Sigmoid colon (tissue), 7 donors: ENCODE results near the gene MICAL2. TPM values are rescaled to one million over a fixed set of nuclear protein-coding genes. Genes with fewer than 3 reads are reported as not detected.

ENCODE experiments used
- DNase-seq: peaks from one replicate; pipeline ENCODE4 v3.0.0-alpha.2; 2019
- H3K27ac ChIP-seq, 4 donors: fragments of 200-600 bp; sonication (generic); one replicate each; pipeline ENCODE4 v1.5.1; 2016 to 2019; ENCODE audit warnings: mild to moderate bottlenecking in 1 of 4
- H3K27me3 ChIP-seq, 3 donors: fragments of 200-600 bp; sonication (generic); one replicate each; pipeline ENCODE4 v1.5.1; 2019; ENCODE audit warnings: mild to moderate bottlenecking in 1 of 3
- H3K36me3 ChIP-seq, 4 donors: fragments of 200-600 bp; sonication (generic); one replicate each; pipeline ENCODE4 v1.5.1; 2016 to 2019
- H3K4me1 ChIP-seq, 4 donors: fragments of 200-600 bp; sonication (generic); one replicate each; pipeline ENCODE4 v1.5.1; 2017 to 2019
- H3K4me3 ChIP-seq, 4 donors: fragments of 200-600 bp; sonication (generic); one replicate each; pipeline ENCODE4 v1.5.1; 2017 to 2019; ENCODE audit warnings: mild to moderate bottlenecking in 2 of 4, moderate library complexity in 1 of 4
- H3K9me3 ChIP-seq, 4 donors: fragments of 200-600 bp in 3 of 4; sonication (generic) in 3 of 4; one replicate each; pipeline versions ENCODE4 v1.5.1 to v1.6.1; 2013 to 2019
- CTCF ChIP-seq, 4 experiments: fragments of 450-650 bp in 3 of 4; fragments of 200-600 bp in 1 of 4; IDR thresholded peaks; one replicate each; pipeline ENCODE4 v1.5.1; 2016 to 2019; ENCODE audit warnings: antibody characterized with exemption in 4 of 4, mild to moderate bottlenecking in 3 of 4, moderate library complexity in 2 of 4
- EP300 ChIP-seq, 4 donors: sonication (generic); formaldehyde crosslinking; IDR thresholded peaks; one replicate each; pipeline ENCODE4 v1.6.1; 2017; ENCODE audit warnings: antibody characterized with exemption in 4 of 4
- POLR2A ChIP-seq, 2 donors: fragments of 450-650 bp; IDR thresholded peaks; one replicate each; pipeline ENCODE4 v1.6.1; 2016; ENCODE audit warnings: antibody characterized with exemption in 2 of 2, mild to moderate bottlenecking in 2 of 2, moderate library complexity in 2 of 2
- POLR2AphosphoS5 ChIP-seq, 4 donors: sonication (generic); formaldehyde crosslinking; IDR thresholded peaks; one replicate each; pipeline ENCODE4 v1.6.1; 2017; ENCODE audit warnings: antibody characterized with exemption in 4 of 4
- WGBS, 2 donors: extraction: QIAGEN DNeasy Blood & Tissue Kit; methylation state at CpG; one replicate each; pipeline ENCODE4 v1.1.7; 2013; 5-methylcytosine and 5-hydroxymethylcytosine counted together
- intact Hi-C: fragments of 100-400 bp; cut with DNase I; formaldehyde crosslinking; loops from one replicate; pipeline ENCODE4 v1.15.1; 2023
- polyA plus RNA-seq, 3 donors: library from polyadenylated mRNA; stranded (reverse); fragments of 200-250 nt; gene quantifications; one replicate each; pipeline ENCODE4 v1.2.3, GENCODE V29; 2013
- total RNA-seq, 4 donors: library from RNA; depleted of rRNA; stranded (reverse); fragments of >200 nt; gene quantifications; one replicate each; pipeline ENCODE4 v1.1.0, GENCODE V29; 2016
- donor health status: healthy with polysubstance abuse.
- donor health status: Bipolar disorder and iron deficiency.
- donor health status: healthy.

MICAL2 gene
- total and polyA plus RNA-seq, 7 donors: 36.6 to 145 (median 115) TPM

GRCh38 chr11:12270215-12270797 is 159.9 kb downstream of the MICAL2 start:
- DNase-seq: no peak
- TF ChIP-seq POLR2AphosphoS5 (IDR thresholded peaks at IDR 0.05) (peak in 1 of 4 donors; percentile 17), POLR2A (IDR thresholded peaks at IDR 0.05) (no peak)
- Histone ChIP-seq H3K27me3 (no peaks in the 10 kb centered on the region), H3K4me1 (peaks cover 0 to 32% (median 25%) of the 10 kb centered on the region in 4 donors), H3K36me3 (no peaks in the 10 kb centered on the region), H3K4me3 (no peak overlapping the region), H3K27ac (peak overlapping the region; percentile 57 to 83 (median 77)), H3K9me3 (no peaks in the 10 kb centered on the region)
- 68 to 84% methylated on average over 6 of the region's 6 CpGs for WGBS, 2 donors
- intact Hi-C loops: no loop called here

DNA sequence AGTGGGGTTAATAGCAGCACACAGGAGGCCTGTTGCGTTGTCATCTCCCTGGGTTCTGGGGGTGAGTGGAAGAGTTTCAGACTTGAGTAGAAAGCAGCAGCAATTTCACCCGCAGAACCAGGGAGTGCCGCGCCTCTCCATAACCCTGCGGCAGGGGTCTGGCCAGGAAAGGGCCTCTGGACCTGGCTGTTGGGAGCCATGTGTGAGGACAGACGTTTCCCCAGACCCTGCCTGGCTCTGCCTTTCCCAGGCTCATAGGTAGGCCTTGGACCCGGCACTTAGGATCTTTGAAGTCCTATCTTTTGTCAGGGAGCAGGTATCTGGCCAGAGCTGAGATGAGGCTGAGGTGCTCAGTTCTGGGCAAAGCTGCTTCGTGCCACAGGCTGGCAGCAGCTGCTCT is 160.4 kb downstream of the MICAL2 start:
- no peak for DNase-seq
- Histone ChIP-seq H3K36me3 (no peaks in the 10 kb centered on the region), H3K27ac (peak overlapping the region in 1 of 4 donors; percentile 78), H3K9me3 (no peaks in the 10 kb centered on the region), H3K27me3 (no peaks in the 10 kb centered on the region), H3K4me1 (peaks cover 0 to 32% (median 25%) of the 10 kb centered on the region in 4 donors), H3K4me3 (no peak overlapping the region)
- 86 to 87% methylated on average over 8 of the region's 8 CpGs for WGBS, 2 donors
- intact Hi-C loops: no loop called here
- TF ChIP-seq EP300 (IDR thresholded peaks at IDR 0.05): no peak
- no peak for TF ChIP-seq POLR2AphosphoS5 (IDR thresholded peaks at IDR 0.05)
- no peak for TF ChIP-seq CTCF (IDR thresholded peaks at IDR 0.05)
- no peak for TF ChIP-seq POLR2A (IDR thresholded peaks at IDR 0.05)

DNA sequence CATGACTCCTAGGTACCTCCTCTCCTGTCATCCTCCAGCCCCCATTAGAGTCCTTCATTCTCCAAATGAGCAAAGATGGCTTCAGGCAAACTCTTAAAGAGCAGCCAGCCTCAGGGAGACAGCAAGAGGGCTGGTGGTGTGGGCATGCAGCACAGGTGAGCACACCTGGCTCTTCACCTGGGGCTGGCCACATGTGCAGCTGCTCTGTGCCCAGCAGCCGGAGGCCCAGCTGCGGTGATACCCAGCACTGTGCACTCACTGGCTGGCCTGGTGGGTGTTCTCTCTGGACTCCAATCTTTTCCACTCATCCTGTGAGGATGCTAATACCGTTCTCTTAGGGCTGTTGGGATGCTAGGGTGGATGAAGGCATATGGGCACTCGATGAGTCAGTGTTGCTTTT is 160.9 kb downstream of the MICAL2 start:
- Histone ChIP-seq H3K9me3 (no peaks in the 10 kb centered on the region), H3K4me1 (peaks cover 0 to 32% (median 25%) of the 10 kb centered on the region in 4 donors), H3K36me3 (no peaks in the 10 kb centered on the region), H3K27ac (peak overlapping the region in 1 of 4 donors; percentile 78), H3K27me3 (no peaks in the 10 kb centered on the region), H3K4me3 (no peak overlapping the region)
- 71 to 81% methylated on average over 4 of the region's 4 CpGs for WGBS, 2 donors
- TF ChIP-seq POLR2AphosphoS5 (IDR thresholded peaks at IDR 0.05) (no peak), EP300 (IDR thresholded peaks at IDR 0.05) (no peak), CTCF (IDR thresholded peaks at IDR 0.05) (no peak), POLR2A (IDR thresholded peaks at IDR 0.05) (no peak)
- intact Hi-C loops: no loop called here
- no peak for DNase-seq

GRCh38 chr11:12271826-12272366 is 161.5 kb downstream of the MICAL2 start:
- intact Hi-C loops: no loop called here
- Histone ChIP-seq H3K4me1 (peaks cover 0 to 32% (median 25%) of the 10 kb centered on the region in 4 donors), H3K9me3 (no peaks in the 10 kb centered on the region), H3K27me3 (no peaks in the 10 kb centered on the region), H3K27ac (no peak overlapping the region), H3K4me3 (no peak overlapping the region), H3K36me3 (no peaks in the 10 kb centered on the region)
- peak; percentile 43 for DNase-seq
- no peak for TF ChIP-seq EP300 (IDR thresholded peaks at IDR 0.05)
- no peak for TF ChIP-seq POLR2A (IDR thresholded peaks at IDR 0.05)
- no peak for TF ChIP-seq POLR2AphosphoS5 (IDR thresholded peaks at IDR 0.05)
- TF ChIP-seq CTCF (IDR thresholded peaks at IDR 0.05): no peak
- 95% methylated on average over 6 of the region's 6 CpGs for WGBS, 2 donors

- 92 to 94% methylated on average over 15 of the region's 15 CpGs for WGBS, 2 donors
- Histone ChIP-seq H3K4me1 (peaks cover 0 to 28% (median 24%) of the 10 kb centered on the region in 4 donors), H3K4me3 (no peak overlapping the region), H3K27ac (no peak overlapping the region), H3K27me3 (no peaks in the 10 kb centered on the region), H3K36me3 (no peaks in the 10 kb centered on the region), H3K9me3 (no peaks in the 10 kb centered on the region)
- TF ChIP-seq POLR2AphosphoS5 (IDR thresholded peaks at IDR 0.05) (no peak), POLR2A (IDR thresholded peaks at IDR 0.05) (no peak), EP300 (IDR thresholded peaks at IDR 0.05) (no peak), CTCF (IDR thresholded peaks at IDR 0.05) (no peak)
- intact Hi-C loops: no loop called here
- peak; percentile 53 for DNase-seq
These were observed 162.6 kb downstream of the MICAL2 start for GRCh38 chr11:12272821-12273617.
